Mucosa of rectum (tissue), 2 donors: Measurements from ENCODE around the gene APOL1.

ENCODE experiments used
- H3K27ac ChIP-seq, 2 donors: one replicate each; pipeline ENCODE4 v1.7.0; 2013; ENCODE audit warnings: inconsistent platforms in 2 of 2, low read depth in 2 of 2, low read length in 2 of 2
- H3K27me3 ChIP-seq, 2 donors: one replicate each; pipeline ENCODE4 v1.7.0; 2013; ENCODE audit warnings: low read length in 2 of 2; ENCODE audit not compliant: control insufficient read depth in 2 of 2, insufficient read depth in 2 of 2
- H3K36me3 ChIP-seq, 2 donors: one replicate each; pipeline ENCODE4 v1.7.0; 2013; ENCODE audit warnings: low read length in 2 of 2; ENCODE audit not compliant: control insufficient read depth in 2 of 2, insufficient read depth in 2 of 2
- H3K4me1 ChIP-seq, 2 donors: one replicate each; pipeline ENCODE4 v1.7.0; 2013; ENCODE audit warnings: low read length in 2 of 2, mild to moderate bottlenecking in 1 of 2; ENCODE audit not compliant: control insufficient read depth in 2 of 2, insufficient read depth in 2 of 2
- H3K4me3 ChIP-seq, 2 donors: one replicate each; pipeline ENCODE4 v1.7.0; 2013; ENCODE audit warnings: low read length in 2 of 2
- H3K9ac ChIP-seq, 2 donors: one replicate each; pipeline ENCODE4 v1.7.0; 2013; ENCODE audit warnings: low read length in 2 of 2, low read depth in 1 of 2, mild to moderate bottlenecking in 1 of 2
- H3K9me3 ChIP-seq, 2 donors: one replicate each; pipeline ENCODE4 v1.7.0; 2013; ENCODE audit warnings: low read length in 2 of 2; ENCODE audit not compliant: control insufficient read depth in 2 of 2
- donor health status: healthy.
- donor health status: Normal muscosa, but diverticular disease.

The APOL1 gene

DNA sequence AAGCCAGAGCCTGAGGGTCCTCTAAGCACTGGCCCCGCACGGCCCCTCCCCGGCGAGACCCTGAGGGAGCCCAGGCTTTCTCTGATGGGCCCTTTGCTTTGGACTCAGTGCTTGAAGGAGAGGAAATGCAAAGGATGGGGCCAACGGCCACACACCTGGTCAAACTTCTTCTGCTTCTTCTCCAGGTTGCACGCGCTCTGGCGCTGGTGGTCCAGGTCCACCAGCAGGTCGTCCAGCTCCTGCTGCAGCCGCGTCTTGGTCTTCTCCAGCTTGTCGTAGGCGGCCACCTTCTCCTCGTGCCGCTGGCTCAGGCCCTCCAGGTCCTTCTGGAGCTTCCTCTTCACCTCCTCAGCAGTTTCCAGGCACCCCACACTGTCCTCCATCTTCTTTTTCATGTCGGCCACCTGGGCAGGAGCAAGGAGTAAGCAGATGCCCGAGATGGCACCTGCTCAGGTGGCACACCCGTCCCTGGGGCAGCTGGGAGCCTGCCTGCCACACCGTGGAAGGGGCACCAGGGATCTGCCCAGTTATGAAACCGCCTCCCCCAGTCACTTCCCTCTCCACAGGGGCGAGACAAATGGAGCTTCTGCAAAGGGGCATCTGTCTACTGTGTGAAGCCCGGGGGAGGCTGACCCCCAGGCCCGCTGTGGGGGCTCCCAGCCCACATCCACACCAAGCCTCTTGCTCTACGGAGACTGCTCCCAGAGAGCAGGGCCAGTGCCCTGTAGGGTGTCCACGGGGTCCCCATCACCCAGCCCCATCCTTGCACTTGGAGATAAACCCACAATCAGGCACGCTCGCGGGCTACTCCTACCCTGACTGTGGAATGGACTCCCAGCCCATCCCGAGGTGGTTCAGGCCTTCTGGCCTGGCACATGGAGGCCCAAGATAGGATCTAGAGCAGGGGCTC lies 39.2 kb downstream of the APOL1 start:
- no peak overlapping the region for H3K27ac ChIP-seq
- H3K9ac ChIP-seq = no peak overlapping the region
- no peaks in the 10 kb centered on the region for H3K27me3 ChIP-seq
- H3K9me3 ChIP-seq = no peaks in the 10 kb centered on the region
- H3K4me3 ChIP-seq = no peak overlapping the region
- H3K36me3 ChIP-seq = peaks cover 82% of the 10 kb centered on the region in 2 donors
- no peaks in the 10 kb centered on the region for H3K4me1 ChIP-seq

DNA sequence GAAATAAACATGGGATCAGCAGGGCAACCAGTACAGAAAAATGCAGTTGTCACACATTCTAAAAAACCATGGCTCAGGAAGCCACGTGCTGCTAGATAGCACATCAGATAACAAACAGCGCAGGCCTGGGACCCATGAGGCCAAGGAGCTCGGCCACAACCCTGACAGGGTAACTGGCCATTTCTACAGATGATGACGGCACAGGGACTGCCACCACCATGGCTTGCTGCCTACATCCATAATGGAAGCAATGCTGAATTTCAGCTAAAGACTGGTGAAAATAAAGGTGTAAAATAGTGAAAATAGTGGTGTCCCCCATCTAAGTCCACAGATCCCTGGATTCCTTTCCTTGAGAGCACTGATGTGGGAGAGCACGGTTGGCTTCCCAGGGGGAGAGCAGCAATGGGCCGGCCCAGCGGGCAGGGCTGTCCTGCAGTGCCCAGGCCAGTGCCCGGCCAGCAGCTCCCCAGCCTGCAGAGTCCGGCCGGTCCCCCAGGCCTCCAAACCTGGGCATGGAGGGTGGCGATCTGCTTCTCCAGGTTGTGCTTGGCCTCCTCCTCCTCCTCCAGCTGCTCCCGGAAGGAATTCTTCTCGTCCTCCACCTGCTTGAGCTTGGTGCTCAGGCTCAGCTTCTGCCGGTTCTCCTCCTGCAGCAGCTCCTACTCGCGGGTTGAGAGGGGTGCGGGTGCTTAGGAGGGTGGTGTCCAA lies 40.0 kb downstream of the APOL1 start:
- Histone ChIP-seq H3K9me3 (no peaks in the 10 kb centered on the region), H3K4me3 (no peak overlapping the region), H3K27ac (no peak overlapping the region), H3K36me3 (peaks cover 85% of the 10 kb centered on the region in 2 donors), H3K4me1 (no peaks in the 10 kb centered on the region), H3K9ac (no peak overlapping the region), H3K27me3 (no peaks in the 10 kb centered on the region)

DNA sequence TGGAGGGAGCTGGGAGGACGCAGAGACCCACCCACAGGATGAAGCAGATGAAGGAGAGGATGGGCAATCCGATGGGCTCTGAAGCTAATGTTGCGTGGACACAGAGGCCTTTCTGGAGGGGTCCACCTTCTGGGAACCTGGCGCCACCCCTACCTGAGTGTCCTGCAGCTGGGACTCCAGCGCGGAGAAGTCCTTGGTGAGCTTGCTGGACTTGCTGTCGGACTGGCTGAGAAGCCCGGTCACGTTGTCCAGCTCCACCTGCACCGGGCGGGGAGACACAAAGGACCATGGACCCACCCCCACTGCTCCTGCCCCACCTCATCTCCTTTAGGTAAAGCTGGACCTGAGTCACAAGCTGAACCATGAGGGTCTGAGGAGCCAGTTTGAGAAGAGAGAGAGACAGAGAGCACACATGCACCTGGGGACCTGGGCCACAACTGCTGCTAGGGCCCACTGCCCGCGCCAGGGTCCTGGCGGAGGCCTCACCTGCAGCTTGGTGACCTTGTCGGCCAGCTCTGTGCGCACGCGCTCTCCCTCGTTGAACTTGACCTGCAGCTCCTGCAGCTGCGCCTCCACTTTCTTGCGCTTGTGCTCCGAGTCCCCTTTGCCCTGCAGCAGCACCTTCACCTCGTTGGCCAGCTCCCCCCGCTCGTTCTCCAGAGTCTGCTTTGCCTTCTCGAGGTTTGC lies 40.8 kb downstream of the APOL1 start:
- Histone ChIP-seq H3K9me3 (no peaks in the 10 kb centered on the region), H3K27me3 (no peaks in the 10 kb centered on the region), H3K9ac (no peak overlapping the region), H3K4me1 (no peaks in the 10 kb centered on the region), H3K27ac (no peak overlapping the region), H3K4me3 (no peak overlapping the region), H3K36me3 (peaks cover 85% of the 10 kb centered on the region in 2 donors)

GRCh38 chr22:36294293-36294620 lies 41.3 kb downstream of the APOL1 start:
- Histone ChIP-seq H3K4me3 (no peak overlapping the region), H3K9me3 (no peaks in the 10 kb centered on the region), H3K36me3 (peaks cover 85% of the 10 kb centered on the region in 2 donors), H3K9ac (no peak overlapping the region), H3K27ac (no peak overlapping the region), H3K4me1 (no peaks in the 10 kb centered on the region), H3K27me3 (no peaks in the 10 kb centered on the region)

- H3K27ac ChIP-seq = no peak overlapping the region
These were observed 41.9 kb downstream of the APOL1 start for GRCh38 chr22:36294801-36295200.

DNA sequence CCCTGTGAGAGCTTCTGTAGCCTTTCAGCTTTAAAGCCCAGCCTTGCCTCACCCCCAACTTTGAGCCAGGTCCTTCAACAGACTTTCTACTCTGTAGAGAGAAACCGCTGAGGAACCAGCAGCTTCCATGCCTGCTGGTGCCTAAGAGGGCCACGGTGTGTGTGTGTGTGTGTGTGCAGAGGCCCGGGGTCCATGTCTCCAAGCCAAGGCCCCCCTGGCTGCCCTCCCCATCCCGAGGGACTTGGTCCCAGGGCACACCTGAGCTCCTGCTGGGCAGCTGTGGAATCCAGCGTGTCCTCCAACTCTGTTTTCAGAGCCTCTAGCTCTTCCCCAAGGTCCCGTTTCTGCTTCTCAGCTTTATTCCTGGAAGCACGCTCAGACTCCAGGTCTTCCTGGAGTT lies 42.3 kb downstream of the APOL1 start:
- Histone ChIP-seq H3K27me3 (no peaks in the 10 kb centered on the region), H3K9me3 (no peaks in the 10 kb centered on the region)

More at GRCh38 chr22:36294801-36295200, 41.9 kb downstream of the APOL1 start:
- H3K9me3 ChIP-seq = no peaks in the 10 kb centered on the region
- H3K4me1 ChIP-seq = no peaks in the 10 kb centered on the region
- H3K4me3 ChIP-seq = no peak overlapping the region
- no peaks in the 10 kb centered on the region for H3K27me3 ChIP-seq
- no peak overlapping the region for H3K9ac ChIP-seq
- H3K36me3 ChIP-seq = peaks cover 84 to 85% of the 10 kb centered on the region in 2 donors

GRCh38 chr22:36296690-36297089 lies 43.8 kb downstream of the APOL1 start:
- peaks cover 2 to 4% of the 10 kb centered on the region in 2 donors for H3K4me1 ChIP-seq
- no peak overlapping the region for H3K27ac ChIP-seq
- H3K36me3 ChIP-seq = peaks cover 99 to 100% of the 10 kb centered on the region in 2 donors
- no peak overlapping the region for H3K9ac ChIP-seq
- no peaks in the 10 kb centered on the region for H3K9me3 ChIP-seq
- H3K4me3 ChIP-seq = no peak overlapping the region
- no peaks in the 10 kb centered on the region for H3K27me3 ChIP-seq

More for the DNA sequence above, 42.3 kb downstream of the APOL1 start:
- H3K4me3 ChIP-seq = no peak overlapping the region
- no peak overlapping the region for H3K27ac ChIP-seq
- H3K4me1 ChIP-seq = no peaks in the 10 kb centered on the region
- H3K36me3 ChIP-seq = peaks cover 86 to 87% of the 10 kb centered on the region in 2 donors
- no peak overlapping the region for H3K9ac ChIP-seq

GRCh38 chr22:36297568-36297967 lies 44.6 kb downstream of the APOL1 start:
- no peak overlapping the region for H3K9ac ChIP-seq
- H3K27ac ChIP-seq = no peak overlapping the region
- no peak overlapping the region for H3K4me3 ChIP-seq
- no peaks in the 10 kb centered on the region for H3K9me3 ChIP-seq
- no peaks in the 10 kb centered on the region for H3K27me3 ChIP-seq
- H3K4me1 ChIP-seq = peaks cover 4 to 5% of the 10 kb centered on the region in 2 donors
- peaks cover 97 to 99% of the 10 kb centered on the region in 2 donors for H3K36me3 ChIP-seq

DNA sequence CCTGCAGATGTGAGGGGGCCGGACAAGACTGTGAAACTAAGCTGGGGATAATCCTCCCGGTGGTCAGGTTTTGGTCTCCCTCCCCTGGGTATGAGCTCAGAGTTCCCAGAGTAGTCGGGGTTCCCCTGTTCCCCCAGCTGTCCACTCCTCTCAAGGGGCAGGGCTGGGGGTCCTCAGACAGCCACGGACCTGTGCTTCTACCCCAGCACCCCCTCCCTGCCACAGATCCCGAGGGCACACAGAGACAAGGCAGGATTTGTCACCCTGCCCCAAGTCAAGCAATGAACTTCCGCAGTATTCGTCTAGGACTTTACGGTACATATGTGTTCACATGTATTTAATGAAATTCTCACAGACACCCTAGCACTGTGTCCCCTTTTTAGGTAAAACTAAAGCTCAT lies 45.2 kb downstream of the APOL1 start:
- Histone ChIP-seq H3K4me3 (no peak overlapping the region), H3K27me3 (no peaks in the 10 kb centered on the region), H3K36me3 (peaks cover 97 to 99% of the 10 kb centered on the region in 2 donors), H3K27ac (no peak overlapping the region), H3K4me1 (peaks cover 5% of the 10 kb centered on the region in 2 donors), H3K9me3 (no peaks in the 10 kb centered on the region), H3K9ac (no peak overlapping the region)

- Histone ChIP-seq H3K4me3 (no peak overlapping the region), H3K9ac (no peak overlapping the region), H3K4me1 (peaks cover 5% of the 10 kb centered on the region in 2 donors), H3K27ac (no peak overlapping the region), H3K27me3 (no peaks in the 10 kb centered on the region), H3K36me3 (peaks cover 95 to 97% of the 10 kb centered on the region in 2 donors), H3K9me3 (no peaks in the 10 kb centered on the region)
These were observed 45.7 kb downstream of the APOL1 start for GRCh38 chr22:36298601-36299000.
